Activated CD8-positive, alpha-beta memory T cell treated with anti-CD3 and anti-CD28 coated beads for 24 hours (primary cell): Measurements from ENCODE around the gene CSTF1.

ENCODE experiments used
- DNase-seq: peaks from one replicate; pipeline ENCODE4 v3.0.0-alpha.2; 2020

The CSTF1 gene

DNA sequence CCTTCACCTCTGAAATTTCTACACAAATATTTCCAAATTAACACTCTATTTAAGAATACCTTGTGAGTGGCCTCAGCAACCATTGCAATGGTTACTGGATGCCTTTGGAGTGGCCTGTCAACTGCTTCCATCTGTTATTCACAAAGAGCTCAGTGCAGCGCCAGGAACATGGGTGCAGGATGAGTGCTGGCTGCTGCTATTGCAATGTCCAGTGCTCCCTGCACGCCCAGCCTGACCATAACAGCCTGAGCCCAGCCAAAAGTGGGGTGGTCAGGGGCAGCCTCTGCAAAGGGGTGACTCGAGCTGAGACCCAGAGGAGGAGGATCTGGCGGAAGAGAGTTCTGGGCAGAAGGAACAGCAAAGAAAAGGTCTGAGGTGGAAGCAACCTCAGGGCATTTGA lies 38.0 kb downstream of the CSTF1 start:
- DNase-seq: peak; percentile 49

DNA sequence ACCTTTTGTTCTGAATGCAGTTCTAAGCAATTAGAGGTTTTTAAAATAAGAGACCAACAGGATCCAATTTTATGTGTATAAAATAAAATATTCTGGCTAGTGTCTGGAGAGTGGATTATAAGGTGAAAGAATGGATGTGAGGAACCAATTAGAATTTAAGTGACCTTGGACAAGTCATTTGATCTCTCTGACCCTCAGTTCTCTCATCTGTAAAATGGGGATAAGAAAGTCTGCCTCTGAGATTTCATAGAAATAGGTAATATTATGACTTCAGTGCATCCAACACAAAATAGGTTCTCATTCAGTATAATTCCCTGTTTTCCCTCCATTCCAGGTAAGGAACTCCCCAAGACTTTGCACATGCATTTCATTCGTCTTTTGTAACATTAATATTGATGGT lies 38.5 kb downstream of the CSTF1 start:
- no peak for DNase-seq

DNA sequence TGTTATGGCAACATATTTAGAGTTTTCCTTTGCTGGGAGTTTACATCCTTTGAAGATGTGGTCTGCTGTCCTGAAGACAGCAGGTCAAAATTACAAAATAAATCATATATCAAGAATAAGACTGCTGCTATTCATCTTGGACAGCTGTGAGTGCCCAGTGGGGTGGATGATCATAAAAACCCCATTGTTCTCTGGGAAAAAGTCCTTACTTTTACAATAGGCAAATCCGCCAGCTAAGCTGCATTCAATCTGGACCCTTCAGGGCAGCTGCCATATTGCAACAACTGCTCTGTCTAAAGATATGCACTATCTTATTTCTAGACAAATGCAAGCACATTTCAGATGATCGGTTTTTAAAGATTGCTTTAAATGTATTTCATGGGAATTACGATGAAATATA lies 39.0 kb downstream of the CSTF1 start:
- no peak for DNase-seq

DNA sequence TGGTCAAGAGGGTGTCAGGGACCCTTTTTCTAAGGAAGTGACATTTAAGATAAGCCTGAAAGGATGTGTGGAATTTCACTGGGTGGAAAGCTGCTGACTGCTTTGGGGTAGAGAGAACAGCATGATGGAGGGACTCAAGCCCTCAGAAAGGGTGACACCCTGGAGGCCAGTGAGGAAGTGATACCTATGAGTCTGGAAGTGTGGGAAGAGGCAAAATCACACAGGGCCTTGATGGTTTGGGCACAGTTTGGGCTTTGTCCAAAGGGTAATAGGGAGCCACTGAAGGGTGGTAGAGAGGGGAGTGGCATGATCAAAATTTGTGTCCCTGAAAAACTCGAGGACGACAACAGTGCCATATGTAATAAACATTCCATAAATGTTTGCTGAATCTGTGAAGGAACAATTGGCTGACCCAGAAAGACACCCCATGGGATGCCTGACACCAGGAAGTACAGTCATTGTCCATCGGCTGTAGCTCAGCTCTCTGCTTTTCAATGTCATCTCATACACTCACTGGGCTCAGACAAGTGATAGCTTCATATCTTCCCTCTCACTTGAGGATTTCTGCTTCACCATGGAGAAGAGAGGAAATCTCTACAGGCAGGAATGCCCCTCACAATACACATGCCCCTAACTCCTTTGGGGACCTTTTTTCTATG lies 40.9 kb downstream of the CSTF1 start:
- DNase-seq: peak; percentile 38

DNA sequence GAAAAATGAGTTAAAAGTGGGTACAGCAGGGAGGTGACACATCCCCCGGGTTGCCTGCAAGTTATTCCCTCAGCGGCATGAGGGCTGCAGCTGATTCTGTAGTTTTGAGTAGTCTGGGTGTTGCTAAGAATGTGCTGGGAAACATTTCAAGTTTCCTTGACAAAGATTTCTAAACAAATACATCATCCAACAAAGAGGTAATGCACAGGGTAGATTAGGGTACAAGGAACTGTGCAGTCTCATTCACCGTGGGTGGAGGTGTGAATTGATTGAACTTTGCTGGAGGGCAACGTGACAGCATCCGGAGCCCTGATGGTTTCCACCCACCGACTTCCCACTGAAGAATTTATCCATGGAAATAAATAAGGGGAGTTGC lies 41.4 kb downstream of the CSTF1 start:
- peak; percentile 46 for DNase-seq

DNA sequence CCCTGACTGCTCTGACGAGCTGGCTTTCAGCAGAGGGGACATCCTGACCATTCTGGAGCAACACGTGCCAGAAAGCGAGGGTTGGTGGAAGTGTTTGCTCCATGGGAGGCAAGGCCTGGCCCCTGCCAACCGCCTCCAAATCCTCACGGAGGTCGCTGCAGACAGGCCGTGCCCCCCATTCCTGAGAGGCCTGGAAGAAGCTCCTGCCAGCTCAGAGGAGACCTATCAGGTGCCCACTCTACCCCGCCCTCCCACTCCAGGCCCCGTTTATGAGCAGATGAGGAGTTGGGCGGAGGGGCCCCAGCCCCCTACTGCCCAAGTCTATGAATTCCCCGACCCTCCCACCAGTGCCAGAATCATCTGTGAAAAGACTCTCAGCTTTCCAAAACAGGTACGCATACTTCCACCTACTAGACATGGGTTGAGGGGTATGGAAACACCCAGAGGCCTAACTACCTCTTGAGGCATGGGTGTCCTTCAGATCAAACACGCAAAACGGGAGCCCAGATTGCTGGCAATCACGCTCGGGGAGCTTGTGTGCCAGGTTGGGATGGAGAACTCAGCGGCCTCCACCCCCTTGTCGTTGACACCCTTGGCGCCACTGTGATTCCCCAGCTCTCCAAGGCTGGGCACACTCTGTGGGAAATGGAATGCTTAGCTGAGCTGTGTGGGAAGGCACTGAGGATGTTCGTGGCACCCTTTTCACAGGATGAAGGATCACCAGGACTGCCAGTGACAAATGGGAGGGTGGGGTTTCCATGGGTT lies 44.9 kb downstream of the CSTF1 start:
- DNase-seq: peak; percentile 50

DNA sequence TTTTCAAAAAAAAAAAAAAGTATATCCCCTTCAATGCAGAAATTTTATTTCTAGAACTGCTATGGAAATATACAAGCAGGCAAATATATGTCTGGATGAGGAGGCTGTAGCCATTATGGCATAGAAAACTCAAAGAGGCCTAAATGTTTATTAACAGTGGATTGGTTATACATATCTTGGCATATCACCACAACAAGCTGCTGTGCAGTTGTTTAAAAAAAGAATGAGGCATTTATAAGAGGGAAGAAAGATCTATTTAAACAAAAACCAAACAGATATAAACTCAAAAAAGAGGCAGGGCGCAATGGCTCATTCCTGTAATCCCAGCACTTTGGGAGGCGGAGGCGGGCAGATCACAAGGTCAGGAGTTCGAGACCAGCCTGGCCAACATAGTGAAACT lies 45.8 kb downstream of the CSTF1 start:
- DNase-seq: no peak

DNA sequence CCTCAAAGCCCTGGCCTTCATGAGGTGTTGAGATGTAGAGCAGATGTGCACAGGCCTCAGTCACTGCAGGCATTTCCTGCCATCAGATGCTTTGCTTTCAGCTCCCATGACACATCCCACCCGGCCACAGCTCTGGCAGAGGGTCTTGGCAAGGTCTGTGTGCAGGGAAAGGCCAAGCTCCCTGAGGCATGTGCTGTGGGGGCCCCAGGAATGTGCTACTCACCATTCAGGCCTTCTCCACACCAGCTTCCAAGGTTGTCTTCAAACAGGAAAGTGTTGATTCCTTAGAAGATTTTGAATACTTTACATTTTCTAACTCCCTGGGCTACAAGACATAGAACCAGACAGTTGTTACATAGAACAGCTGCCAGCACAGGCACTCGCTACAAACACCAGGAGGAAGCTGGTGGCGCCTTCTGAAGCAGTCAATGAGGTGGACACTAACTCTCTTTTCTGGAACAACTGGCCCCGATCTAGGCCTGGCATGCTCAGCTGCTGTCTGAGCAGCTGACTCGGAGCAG lies 47.4 kb downstream of the CSTF1 start:
- DNase-seq: peak; percentile 65

DNA sequence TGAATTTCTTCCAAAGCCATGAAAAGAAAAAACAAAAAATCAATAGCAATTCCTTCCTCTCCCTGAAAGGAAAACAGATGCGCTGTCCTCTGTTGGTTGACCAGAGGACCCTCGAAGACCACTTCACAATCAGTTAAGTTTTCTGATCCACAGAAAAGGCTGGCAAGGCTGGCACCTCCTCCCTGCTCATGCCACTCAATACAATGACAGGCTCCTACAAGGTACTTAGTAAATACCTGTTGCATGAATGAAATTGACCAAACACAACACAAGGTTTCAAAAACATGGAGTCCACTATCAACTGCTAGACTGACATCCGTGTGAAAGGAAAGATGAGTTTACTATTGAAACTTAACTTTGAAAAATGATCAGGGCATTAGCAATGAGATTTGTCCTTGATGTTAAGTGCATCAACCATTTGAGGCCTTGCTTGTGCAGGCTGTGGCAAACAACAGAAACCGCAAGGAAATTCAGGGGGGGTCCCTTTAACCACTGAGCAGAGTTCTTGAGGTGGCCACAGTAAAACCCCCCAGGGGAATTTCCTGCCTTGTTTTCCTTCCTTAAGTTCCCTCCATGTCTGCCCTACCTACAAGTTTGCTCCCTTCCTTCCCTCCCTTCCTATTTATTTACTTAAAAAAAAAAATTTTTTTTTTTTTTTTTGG lies 48.0 kb downstream of the CSTF1 start:
- DNase-seq: peak; percentile 72

DNA sequence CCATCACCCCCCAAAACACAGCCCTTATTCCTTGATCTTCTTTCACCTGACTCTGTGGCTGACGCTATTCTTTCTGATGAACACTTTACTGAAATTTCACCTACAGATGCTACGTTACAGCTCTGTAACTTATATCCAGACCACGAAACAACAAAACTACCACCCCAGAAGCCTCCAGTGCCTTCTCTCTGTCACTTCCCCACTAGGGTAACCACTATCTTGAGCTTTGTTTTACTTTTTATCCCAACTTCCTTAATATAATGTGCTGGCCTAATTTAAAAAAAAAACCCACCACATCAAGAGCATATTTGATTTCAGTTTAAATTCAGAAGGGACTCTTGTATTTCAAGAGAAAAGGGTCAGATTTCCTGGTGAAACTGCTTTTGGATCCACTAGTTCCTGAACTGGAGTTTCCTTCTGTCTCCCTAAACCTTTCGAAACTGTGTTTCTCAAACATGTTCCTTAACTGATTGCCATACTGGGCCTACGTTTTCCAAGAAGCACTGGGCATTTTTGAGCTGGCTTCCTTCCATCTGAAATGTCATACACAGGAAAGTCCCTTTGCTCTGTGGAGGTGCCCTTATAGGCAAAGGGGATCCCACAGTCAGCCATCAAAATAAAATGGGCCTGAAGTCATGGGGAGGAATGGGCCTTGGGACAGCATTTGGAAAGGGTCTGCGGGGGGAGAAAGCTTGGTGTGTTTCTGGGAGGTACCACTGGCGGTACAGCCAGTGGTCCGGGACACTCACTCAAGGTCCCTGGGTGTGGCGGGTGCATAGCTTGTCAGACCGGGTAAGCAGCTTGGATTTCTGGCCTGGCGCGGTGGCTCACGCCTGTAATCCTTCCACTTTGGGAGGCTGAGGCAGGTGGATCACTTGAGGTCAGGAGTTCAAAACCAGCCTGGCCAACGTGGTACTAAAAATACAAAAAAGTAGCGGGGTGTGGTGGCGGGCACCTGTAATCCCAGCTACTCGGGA lies 50.2 kb downstream of the CSTF1 start:
- peak; percentile 55 for DNase-seq

DNA sequence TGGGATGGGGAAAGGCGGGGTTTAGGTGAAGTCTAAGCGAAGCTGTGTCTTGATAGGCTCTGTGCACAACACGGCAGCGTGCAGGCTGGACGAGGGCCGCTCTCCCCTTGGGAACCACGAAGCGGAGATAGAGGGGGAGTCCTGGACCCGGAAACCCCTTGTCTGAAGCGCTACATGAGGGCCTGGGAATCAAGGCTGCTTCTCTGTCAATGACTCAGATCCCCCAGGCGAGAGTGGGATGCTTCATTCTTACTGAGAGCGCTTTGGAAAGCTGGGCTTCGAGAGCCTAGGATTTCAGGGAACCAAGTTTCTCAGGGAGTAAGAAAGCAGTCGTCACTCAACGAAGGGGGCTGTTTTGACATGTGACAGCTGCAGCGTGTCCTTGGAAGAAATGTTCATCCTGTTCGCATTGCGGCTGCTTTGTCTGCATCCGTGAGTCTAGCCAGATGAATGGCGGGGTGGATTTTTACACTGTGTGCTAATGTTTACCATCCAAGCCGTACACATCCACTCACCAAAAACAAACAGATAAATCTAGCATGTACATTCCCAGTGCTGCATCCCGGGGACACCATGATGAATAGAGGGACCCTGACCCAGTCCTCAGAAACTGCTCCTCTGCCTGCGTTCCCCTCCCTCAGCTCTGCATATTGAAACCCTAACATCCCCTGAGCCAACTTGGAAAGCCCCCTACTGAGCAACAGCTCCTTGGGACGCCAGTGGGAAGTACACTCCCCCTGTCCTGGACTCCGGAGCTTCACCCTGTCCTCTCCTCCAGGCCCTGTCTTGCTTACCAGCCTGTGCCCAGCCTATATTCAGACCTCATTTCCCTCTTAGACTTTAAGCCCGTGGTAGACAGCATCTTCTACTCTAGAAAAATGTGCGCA lies 51.5 kb downstream of the CSTF1 start:
- DNase-seq: peak; percentile 53

DNA sequence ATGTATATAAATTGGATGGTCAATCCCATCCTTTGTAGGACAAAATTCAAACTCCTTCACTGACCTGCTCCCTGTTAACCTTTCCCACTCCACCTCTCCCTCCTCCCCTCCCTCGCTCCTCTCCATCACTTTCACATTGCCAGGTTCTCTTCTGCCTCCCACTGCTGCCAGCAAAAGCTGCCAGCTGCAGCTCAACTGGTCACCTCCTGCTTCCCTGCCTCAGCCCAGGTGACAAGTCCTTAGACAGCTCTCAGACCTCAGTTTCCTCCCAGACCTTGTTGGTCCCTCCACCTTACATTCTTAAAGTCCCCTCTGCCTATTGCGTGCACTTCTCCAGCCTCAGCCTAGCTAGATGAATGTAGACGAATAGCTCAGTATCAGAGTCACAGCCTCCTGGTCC lies 52.7 kb downstream of the CSTF1 start:
- DNase-seq: peak; percentile 30

DNA sequence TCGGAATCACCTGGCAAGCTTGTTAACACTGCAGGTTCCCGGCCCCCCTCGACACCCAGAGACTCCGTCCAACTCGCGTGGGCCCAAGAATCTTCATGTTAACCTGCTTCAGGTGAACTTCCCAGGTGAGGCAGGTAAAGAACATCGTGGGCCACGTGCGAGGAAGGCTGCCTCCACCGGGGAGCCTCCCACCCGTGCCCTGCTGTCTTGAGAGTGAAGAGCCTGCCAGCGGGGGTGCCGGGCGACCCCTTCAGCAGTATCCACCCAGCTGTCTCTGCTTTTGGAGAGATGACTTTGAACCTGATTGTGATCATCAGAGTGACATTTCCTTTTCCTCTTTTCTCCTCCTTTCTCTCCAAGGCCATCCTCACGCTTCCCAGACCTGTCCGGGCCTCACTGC lies 53.1 kb downstream of the CSTF1 start:
- DNase-seq: peak; percentile 52

DNA sequence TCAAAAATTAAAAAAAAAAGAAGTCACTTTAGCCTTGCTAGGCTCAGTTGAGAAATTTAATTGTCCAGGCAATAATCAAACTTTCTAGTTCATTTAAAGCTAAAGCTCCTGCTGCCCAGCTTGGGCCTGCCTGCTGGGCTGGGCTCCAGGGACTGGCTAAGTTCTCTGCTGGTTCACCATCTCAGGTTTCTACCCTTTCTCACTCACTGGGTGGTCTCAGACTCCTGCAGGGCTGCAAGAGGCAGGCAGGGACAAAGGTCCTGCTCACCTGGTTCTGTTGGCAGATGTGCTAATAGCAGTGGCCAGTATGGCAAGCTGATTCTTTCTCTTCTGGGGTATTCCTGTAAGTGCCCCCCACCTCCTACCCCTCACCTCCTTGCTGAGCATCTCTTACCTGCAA lies 54.8 kb downstream of the CSTF1 start:
- peak; percentile 43 for DNase-seq

DNA sequence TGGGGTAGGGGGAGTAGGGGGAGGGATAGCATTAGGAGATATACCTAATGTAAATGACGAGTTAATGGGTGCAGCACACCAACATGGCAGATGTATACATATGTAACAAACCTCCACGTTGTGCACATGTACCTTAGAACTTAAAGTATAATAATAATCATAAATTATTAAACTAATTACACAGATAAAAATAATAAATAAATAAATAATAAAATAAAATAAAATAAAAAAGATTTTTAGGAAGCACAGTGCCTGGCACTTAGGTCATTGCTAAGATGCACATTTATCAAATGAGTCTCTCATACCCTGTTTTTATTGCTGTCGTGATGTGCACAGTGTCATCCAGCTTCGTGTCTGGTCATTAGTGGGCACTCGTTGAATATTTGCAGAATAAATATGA lies 57.0 kb downstream of the CSTF1 start:
- DNase-seq: no peak

DNA sequence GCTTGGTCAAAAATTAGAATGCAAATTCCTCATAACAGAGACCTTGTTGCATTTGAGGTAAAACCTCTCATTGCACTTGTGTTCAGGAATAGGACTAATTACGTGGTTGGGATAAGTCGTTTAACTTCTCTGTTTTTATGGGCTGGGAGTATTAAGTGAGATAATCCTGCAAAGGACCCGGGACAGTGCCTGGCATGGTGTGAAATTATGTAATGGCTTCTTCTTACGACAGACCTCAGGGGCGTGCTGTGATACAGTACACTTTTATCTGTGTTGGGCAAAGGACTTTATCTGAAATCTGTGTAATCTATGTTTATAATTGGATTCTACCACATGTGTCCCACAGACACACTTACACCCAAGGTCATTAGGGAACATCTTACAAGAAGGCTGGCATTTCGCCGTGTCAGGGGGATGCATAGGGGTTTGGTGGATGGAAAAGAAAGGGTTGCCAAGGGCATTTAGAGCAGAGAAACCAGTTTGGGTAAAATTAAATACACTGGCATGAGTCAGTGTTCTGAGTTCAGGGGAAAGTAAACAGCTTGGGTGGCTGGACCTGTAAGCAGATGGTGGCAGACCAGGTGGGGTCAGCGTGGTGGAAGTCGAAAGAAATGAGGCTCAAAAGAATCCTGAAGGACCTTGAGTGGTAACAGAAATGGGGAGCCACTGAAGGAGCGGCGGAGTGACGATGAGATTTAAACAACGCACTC lies 58.8 kb downstream of the CSTF1 start:
- DNase-seq: peak; percentile 21

DNA sequence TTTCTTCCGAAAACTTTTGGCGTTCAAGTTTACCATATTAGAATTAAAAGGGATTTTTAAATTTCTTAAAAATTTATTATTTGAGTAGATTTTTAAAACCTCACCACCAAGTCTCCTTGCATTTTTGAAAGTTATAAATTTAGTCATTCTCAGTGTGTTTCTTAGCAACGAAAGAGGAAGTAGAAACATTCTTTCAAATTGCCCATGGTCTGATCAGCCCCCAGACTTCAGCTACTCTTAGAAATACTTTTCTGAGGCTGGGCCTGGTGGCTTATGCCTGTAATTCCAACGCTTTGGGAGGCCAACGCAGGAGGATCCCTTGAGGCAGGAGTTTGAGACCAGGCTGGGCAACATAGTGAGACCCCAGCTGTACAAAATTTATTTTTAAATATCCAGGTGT lies 60.9 kb downstream of the CSTF1 start:
- DNase-seq: no peak

DNA sequence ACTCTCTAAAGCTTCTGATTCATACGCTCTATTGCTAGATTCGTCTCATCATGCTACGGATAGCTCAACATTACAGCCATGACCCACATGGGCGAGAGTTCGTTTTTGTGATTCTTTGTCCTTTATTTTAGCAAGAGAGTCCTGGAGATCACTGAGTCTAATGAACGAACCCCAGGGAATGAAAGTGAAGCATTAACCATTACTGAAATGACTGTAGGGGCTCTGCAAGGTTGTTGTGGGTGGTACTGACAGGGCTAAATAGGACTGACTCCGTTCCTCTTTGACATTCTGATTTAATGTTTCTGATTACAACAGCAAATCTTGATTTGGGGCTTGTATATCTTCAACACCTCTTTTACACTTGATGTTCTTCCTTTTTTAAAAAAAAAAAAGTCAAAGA lies 62.3 kb downstream of the CSTF1 start:
- DNase-seq: no peak
